ENCODE measurements around the gene LITAF.

- TF ChIP-seq CTCF (IDR thresholded peaks at IDR 0.05; ENCODE audit: insufficient read depth, low read length) (no peak), POLR2AphosphoS5 (IDR thresholded peaks at IDR 0.05; ENCODE audit: low read depth) (no peak)
These were observed 23.4 kb upstream of the LITAF start for GRCh38 chr16:11610121-11610505.
